Measurements from ENCODE around the gene GRIK4. TPM values are rescaled to one million over a fixed set of nuclear protein-coding genes. Genes with fewer than 3 reads are reported as not detected.
A peak's percentile ranks its signal among the peaks of the same experiment; 100 is the strongest.

GRIK4 gene
- total and polyA plus RNA-seq, 9 of the 15 experiments (the other 6 are each of a cell fraction or from before 2014, with no cell fraction given) = not detected

GRCh38 chr11:120635136-120635810 is 123.7 kb downstream of the GRIK4 start:
- peaks cover 10 to 65% of the 10 kb centered on the region in 2 experiments for H3K27me3 ChIP-seq (ENCODE audit: control insufficient read depth in 2 of 2, insufficient read depth in 2 of 2, low read length in 2 of 2)
- in situ Hi-C loops (cut with MboI) (no loop called here), intact Hi-C loops (cut with micrococcal nuclease) (no loop called here)
- H2AFZ ChIP-seq (ENCODE audit: low read depth, low read length) = no peak overlapping the region
- H3K9ac ChIP-seq (ENCODE audit: insufficient read depth in 1 of 2, low read depth in 2 of 2, low read length in 2 of 2) = no peak overlapping the region
- no peaks in the 10 kb centered on the region for H3K9me1 ChIP-seq (ENCODE audit: control insufficient read depth, insufficient read depth, low read length)
- ChIA-PET CTCF (ENCODE audit: low intra/inter-chr PET ratio) (no interaction called here), POLR2A (interaction anchor here (1.4 kb wide), 1 partner anchor 12 kb away, joined by 4 read pairs; no protein-coding TSS in a partner anchor)
- BruUV-seq (replicated peaks) = no TSS peak
- H3K79me2 ChIP-seq (ENCODE audit: control insufficient read depth, insufficient read depth, low read length) = no peaks in the 10 kb centered on the region
- no peaks in the 10 kb centered on the region for H3K9me3 ChIP-seq (replicated peaks; ENCODE audit: control insufficient read depth, insufficient read depth, low read depth, low read length)
- ATAC-seq (no peak), FAIRE-seq (no peak), DNase-seq (ENCODE audit: extremely low read depth in 1 of 4, low spot score in 3 of 4) (peak in 2 of 4 experiments; percentile 23 to 24)
- H3K4me2 ChIP-seq (ENCODE audit: insufficient read depth, low read length) = no peak overlapping the region
- H3K27ac ChIP-seq (ENCODE audit: extremely low read depth, low read depth, low read length) = no peak overlapping the region
- H3K4me3 ChIP-seq = no peak overlapping the region
- no peaks in the 10 kb centered on the region; the same call in 1 of the 2 replicates for H4K20me1 ChIP-seq (replicated peaks; ENCODE audit: control insufficient read depth, insufficient read depth, low read length)
- no peaks in the 10 kb centered on the region for H3K4me1 ChIP-seq (replicated peaks in 1 of 2; ENCODE audit: control insufficient read depth in 2 of 2, insufficient read depth in 2 of 2, low read length in 2 of 2)
- WGBS (ENCODE audit: insufficient coverage, low coverage, missing lambda C conversion rate) = 0% methylated on average over 9 of the region's 9 CpGs
- TF ChIP-seq CBFA2T3 (IDR thresholded peaks at IDR 0.05) = peak; percentile 48; the same call in 1 of the 2 replicates
- no peak for TF ChIP-seq ZKSCAN8 (CRISPR knock-in tag; IDR thresholded peaks at IDR 0.05)
- 0 out of 2 replicates have a peak, but pooled peaks have one; percentile 23 for TF ChIP-seq TEAD4 (IDR thresholded peaks at IDR 0.05; ENCODE audit: low read length)
- no peak for TF ChIP-seq TEAD4 (CRISPR knock-in tag; IDR thresholded peaks at IDR 0.05; ENCODE audit: borderline replicate concordance)
- no peaks in the 10 kb centered on the region for H3K36me3 ChIP-seq (ENCODE audit: control insufficient read depth, insufficient read depth, low read length)

- ATAC-seq = no peak
- Histone ChIP-seq H3K79me2 (ENCODE audit: control insufficient read depth, insufficient read depth, low read length) (no peaks in the 10 kb centered on the region), H3K9ac (ENCODE audit: insufficient read depth in 1 of 2, low read depth in 2 of 2, low read length in 2 of 2) (no peak overlapping the region), H2AFZ (ENCODE audit: low read depth, low read length) (no peak overlapping the region), H3K9me1 (ENCODE audit: control insufficient read depth, insufficient read depth, low read length) (no peaks in the 10 kb centered on the region), H3K36me3 (ENCODE audit: control insufficient read depth, insufficient read depth, low read length) (no peaks in the 10 kb centered on the region), H3K27ac (ENCODE audit: extremely low read depth, low read depth, low read length) (no peak overlapping the region), H3K4me2 (ENCODE audit: insufficient read depth, low read length) (no peak overlapping the region), H3K4me3 (no peak overlapping the region), H3K9me3 (replicated peaks; ENCODE audit: control insufficient read depth, insufficient read depth, low read depth, low read length) (no peaks in the 10 kb centered on the region), H3K4me1 (replicated peaks in 1 of 2; ENCODE audit: control insufficient read depth in 2 of 2, insufficient read depth in 2 of 2, low read length in 2 of 2) (no peaks in the 10 kb centered on the region), H3K27me3 (ENCODE audit: control insufficient read depth in 2 of 2, insufficient read depth in 2 of 2, low read length in 2 of 2) (peaks cover 8 to 46% of the 10 kb centered on the region in 2 experiments; a peak in 4 of 5 replicates), H4K20me1 (replicated peaks; ENCODE audit: control insufficient read depth, insufficient read depth, low read length) (no peaks in the 10 kb centered on the region; the same call in 1 of the 2 replicates)
- no peak for DNase-seq (ENCODE audit: extremely low read depth in 1 of 4, low spot score in 3 of 4)
- CTCF ChIA-PET (ENCODE audit: low intra/inter-chr PET ratio) = no interaction called here
- BruUV-seq (replicated peaks) = no TSS peak
- in situ Hi-C loops (cut with MboI) = no loop called here
- TF ChIP-seq MCM7 (IDR thresholded peaks at IDR 0.05) (no peak), LARP7 (IDR thresholded peaks at IDR 0.05) (no peak)
- TF ChIP-seq, protein P1, sequence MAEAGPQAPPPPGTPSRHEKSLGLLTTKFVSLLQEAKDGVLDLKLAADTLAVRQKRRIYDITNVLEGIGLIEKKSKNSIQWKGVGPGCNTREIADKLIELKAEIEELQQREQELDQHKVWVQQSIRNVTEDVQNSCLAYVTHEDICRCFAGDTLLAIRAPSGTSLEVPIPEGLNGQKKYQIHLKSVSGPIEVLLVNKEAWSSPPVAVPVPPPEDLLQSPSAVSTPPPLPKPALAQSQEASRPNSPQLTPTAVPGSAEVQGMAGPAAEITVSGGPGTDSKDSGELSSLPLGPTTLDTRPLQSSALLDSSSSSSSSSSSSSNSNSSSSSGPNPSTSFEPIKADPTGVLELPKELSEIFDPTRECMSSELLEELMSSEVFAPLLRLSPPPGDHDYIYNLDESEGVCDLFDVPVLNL (CRISPR knock-in tag; IDR thresholded peaks at IDR 0.05; ENCODE audit: low read depth) = no peak
- TF ChIP-seq, protein P2, sequence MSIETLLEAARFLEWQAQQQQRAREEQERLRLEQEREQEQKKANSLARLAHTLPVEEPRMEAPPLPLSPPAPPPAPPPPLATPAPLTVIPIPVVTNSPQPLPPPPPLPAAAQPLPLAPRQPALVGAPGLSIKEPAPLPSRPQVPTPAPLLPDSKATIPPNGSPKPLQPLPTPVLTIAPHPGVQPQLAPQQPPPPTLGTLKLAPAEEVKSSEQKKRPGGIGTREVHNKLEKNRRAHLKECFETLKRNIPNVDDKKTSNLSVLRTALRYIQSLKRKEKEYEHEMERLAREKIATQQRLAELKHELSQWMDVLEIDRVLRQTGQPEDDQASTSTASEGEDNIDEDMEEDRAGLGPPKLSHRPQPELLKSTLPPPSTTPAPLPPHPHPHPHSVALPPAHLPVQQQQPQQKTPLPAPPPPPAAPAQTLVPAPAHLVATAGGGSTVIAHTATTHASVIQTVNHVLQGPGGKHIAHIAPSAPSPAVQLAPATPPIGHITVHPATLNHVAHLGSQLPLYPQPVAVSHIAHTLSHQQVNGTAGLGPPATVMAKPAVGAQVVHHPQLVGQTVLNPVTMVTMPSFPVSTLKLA (conservative IDR thresholded peaks at IDR 0.05) = no peak
- intact Hi-C loops (cut with micrococcal nuclease) = no loop called here
- POLR2A ChIA-PET = no interaction called here
- no peak for FAIRE-seq
- WGBS (ENCODE audit: insufficient coverage, low coverage, missing lambda C conversion rate) = 2% methylated on average over 5 of the region's 6 CpGs
Measured at GRCh38 chr11:120637131-120637530, 125.6 kb downstream of the GRIK4 start.

All from K562 (cell line).